ENCODE measurements around the gene RALGAPB.

The RALGAPB gene

DNA sequence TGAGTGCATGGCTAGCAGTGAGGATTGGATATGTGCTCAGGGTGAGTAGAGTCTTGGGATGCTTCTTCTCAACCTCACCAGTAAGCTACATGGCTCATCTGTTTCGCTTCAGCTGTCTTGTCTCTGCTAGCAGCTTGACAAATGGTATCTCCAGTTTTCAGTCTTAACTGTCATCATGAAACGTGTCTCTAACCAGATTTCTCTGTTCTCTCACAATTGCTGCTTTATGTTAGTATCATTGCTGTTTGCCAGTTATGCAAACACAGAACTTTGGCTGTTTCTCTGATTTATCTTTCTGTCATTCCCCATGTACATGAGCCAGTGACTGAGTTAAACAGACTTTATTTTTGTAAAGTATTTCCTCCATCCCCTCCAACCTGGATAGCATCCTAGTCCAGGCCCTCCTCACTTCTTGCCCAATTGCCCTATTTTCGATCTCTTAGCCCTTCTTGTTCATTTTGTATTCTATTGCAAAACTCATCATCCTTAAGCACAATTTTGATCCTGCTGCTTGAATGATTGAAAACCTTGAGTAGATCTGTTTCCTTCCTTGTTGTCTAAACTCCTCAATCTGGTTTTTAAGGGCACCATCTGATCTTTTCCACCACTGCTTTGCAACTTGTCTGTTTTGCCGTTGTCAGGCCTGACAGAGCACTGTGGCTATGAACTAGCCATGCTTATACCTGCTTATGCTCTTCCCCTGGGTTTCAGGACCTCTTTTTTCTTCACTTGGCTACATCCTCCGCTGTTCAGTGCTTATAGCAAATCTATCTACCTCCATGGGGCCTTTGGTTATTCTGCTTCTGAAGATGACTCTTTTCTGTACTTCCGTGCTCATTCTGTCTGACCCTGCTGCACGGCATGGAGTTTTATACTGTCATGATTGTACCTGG lies 70.6 kb downstream of the RALGAPB start:
- no peak overlapping the region for H3K4me3 ChIP-seq (ENCODE audit: low read depth, low read length)

DNA sequence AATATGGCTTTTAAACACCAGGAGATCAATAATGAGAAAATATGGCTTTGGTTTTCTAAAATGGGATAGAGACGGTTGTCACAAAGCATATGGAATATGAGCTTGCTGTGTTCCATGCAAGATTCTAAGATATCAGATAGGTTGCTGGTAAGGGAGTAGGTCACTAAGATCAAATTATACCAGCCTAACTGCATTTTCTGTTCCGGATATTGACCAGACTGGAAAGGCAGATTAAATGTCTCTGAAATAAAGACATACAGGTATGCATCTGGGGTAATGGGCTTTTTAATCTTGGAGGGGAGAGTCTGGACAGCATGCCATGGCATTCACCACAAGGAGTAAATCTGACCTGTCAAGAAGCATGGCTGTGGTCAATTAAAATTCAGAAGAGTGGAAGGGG lies 73.1 kb downstream of the RALGAPB start:
- H3K4me3 ChIP-seq (ENCODE audit: low read depth, low read length) = no peak overlapping the region

DNA sequence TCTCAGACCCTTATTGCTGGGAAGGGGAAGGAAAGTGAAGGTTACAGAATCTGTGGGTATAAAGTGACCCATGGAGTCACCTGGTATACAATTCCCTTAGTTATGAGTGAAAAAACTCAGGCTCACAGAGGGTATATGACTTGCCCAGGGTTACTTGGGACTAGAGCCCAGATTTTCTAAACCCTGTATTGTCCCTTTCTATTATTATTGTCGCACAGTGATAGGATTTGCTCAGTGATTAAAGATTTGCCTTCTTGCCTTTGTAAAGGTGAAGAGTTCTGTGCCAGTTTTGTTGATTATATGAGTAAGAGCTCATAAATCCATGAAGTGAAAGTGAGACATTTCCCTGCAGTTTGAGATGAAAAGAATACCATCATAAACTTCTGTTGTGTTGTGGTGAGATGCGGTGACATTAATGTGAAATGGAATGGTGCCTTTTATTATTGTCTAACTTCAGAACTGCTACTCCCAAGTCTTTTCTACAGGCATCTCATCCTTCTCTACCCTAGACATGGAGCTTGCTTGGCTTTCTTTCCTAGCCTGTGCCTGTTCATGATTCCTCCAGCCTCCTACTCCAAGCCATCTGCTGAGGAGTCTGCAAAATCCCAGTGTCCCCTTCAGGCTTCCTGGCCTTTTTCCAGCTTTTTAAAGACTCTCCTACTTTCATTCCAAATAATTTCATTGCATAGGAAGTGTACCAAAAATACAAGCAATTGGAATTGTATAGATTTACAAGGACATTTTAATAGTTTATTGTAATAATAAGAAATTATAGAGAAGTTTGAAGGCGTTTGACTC lies 74.8 kb downstream of the RALGAPB start:
- H3K4me3 ChIP-seq (ENCODE audit: low read depth, low read length) = no peak overlapping the region

DNA sequence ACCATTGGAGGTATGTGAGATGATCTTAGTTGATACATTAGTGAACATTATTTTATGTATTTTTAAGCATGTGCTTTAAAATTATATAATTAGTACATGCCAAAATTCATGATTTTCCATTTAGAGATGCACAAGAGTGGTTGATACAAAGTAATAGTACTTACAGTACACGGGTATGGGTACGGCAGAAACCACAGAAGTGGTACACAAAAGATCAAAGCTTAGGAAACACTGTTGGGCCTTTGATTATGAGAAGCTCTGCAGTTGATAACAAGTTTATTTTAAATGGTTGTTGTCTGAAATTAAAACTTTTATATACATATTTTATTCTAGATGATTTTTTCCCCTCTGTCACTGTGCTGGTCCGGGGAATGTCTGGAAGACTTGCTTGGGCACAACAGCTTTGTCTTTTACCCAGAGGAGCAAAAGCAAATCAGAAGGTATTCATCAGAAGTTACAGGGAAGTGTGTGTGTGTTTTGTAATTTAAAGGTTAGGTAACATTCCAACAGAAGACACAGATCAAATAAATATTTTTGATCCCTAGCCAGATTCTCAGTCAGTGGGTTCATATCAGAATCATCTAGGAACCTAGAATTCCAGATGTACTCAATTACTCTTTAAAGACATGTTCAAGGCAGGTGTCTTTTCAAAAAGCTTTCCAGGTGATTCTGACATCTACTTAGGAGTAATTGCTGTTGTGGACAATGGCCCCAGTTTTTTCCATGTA lies 75.9 kb downstream of the RALGAPB start:
- H3K4me3 ChIP-seq (ENCODE audit: low read depth, low read length) = no peak overlapping the region

DNA sequence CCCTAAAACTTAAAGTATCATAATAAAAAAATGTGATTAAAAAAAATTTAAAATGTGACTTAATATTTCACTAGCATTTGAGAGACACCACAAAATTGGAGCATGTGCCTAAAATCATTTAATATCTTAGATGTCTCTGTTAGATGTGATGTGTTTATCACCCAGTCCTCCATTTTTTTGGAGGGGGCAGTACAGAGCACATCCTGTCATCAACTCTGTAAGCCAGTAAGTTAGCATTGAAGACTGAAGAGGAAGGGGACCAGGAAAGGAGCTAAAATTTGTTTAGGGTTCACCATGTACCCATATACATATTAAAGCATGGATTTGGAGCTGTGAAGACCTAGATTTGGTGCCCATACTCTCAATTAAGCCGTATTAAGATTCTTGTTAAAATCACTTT lies 77.6 kb downstream of the RALGAPB start:
- no peak overlapping the region for H3K4me3 ChIP-seq (ENCODE audit: low read depth, low read length)

DNA sequence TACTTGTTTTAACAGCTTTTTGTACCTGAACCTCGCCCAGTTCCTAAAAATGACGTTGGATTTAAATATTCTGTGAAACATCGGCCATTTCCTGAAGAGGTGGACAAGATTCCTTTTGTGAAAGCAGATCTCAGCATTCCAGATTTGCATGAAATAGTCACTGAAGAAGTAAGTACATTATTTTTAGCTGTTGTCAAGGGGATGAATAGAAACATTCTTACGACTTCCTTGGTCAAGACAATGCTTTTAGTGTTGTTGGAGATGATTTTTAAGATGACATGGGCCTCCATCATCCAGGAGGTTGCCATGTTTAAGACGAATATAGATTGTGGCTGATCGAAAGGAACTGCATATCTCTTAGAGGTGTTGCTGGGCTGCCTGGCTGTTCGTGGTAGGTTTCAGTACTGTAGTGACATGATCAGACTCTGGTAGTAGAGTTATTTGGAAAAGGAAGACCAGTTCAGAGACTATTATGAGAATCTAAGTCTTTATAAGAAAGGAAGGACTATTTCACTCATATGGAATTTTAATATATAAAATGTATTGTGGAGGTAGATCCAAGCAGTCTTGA lies 78.5 kb downstream of the RALGAPB start:
- no peak overlapping the region for H3K4me3 ChIP-seq (ENCODE audit: low read depth, low read length)

DNA sequence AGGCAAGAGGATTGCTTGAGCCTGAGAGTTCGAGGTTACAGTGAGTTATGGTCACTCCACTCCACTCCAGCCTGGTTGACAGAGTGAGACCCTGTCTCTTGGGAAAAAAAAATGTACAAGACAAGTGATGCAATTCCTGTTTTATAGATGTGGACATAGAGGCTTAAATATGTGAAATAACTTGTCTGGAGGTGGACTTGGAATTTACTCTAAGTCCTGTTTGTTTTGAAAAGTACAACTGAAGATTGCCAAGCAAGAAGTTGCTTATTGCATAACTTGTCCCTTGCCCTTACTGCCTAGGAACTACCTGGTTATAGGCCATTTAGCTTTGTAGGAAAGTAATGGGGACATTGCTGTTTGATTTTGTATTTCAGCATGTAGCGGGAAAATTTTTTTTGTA lies 82.3 kb downstream of the RALGAPB start:
- no peak overlapping the region for H3K4me3 ChIP-seq (ENCODE audit: low read depth, low read length)

DNA sequence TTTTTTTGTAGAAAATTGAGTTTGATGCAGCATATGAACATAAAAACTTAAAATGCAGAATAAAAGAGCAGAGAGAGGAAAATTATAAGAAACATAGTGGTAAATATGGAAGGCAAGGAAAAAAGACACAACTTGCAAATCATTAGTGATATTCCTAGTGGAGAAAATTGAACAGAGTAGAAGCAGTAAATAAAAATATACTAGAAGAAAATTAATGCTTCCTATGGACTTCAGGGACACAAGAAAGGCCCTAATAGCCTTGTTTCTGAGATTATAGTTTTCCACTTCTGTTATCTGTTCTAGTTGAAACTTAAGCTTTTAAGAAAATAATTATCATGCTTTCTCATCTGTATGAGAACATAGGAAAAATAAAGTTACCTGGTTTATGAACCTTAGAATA lies 82.8 kb downstream of the RALGAPB start:
- H3K4me3 ChIP-seq (ENCODE audit: low read depth, low read length) = no peak overlapping the region

DNA sequence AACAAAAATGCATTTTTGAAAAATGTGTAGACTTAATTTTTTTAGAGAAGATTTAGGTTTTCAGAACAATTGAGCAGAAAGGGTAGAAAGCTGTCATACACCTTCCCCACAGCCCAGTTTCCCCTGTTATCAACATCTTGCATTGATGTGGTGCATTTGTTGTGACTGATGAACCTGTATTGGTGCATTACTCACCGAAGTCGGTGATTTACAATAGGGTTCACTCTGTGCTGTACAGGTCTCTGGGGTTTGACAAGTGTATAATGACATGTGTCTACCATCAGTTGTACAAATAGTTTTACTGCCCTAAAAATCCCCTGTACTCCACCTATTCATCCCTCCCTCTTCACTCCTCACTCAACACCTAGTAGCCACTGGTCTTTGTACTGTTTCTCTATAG lies 84.5 kb downstream of the RALGAPB start:
- H3K4me3 ChIP-seq (ENCODE audit: low read depth, low read length) = no peak overlapping the region

DNA sequence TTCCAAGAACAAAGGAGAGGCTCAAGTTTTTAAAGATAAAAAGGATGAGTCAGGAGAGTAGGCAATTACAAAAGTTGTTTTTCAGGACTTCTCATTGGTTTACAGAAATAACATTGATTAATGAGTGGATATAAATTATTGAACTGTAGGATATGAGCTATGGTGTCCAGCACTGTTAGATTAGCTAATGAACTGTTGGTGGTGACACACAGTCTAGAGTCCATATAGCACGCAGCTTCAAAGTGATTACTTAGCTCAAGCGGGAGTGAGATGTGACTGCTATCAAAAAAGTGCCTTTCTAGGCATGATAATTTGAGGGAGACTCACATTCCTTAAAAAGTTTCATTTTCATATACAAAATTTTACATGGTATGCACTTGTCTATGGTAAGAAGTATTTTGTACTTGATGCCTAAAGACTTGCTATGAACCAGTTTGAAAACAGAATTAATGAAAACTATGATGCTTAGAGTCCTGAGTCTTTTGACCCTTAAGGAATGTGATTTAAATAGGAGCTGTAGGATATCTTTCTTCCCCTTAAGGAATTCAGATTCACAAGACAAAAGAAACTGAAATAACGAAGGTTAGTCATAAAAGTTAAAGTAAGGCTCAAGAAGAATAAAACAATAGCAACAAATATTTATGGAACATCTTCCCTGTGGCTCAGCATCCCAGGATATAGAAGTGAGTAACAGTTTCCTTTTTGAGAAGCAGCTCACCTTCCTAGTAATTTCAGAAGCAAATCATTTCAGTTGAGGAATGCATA lies 86.1 kb downstream of the RALGAPB start:
- no peak overlapping the region for H3K4me3 ChIP-seq (ENCODE audit: low read depth, low read length)

DNA sequence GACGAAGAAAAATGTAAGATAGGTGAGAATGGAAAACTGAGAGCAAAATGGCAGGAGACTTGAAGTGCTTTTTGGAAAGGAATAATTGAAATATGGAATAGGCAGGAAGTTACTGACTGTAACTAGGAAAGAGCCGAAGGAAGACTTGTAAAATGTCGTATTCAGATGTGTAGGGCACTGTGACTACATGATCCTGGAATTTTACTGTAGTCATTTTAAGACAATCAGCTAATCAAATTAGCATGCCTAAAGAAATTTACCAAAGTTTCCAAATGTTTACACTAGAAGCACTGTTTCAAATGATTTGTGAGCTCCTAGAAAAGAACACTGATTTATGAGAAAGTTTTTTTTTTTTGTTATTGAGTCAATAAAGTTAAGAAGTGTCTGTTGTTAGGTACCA lies 87.1 kb downstream of the RALGAPB start:
- no peak overlapping the region for H3K4me3 ChIP-seq (ENCODE audit: low read depth, low read length)

DNA sequence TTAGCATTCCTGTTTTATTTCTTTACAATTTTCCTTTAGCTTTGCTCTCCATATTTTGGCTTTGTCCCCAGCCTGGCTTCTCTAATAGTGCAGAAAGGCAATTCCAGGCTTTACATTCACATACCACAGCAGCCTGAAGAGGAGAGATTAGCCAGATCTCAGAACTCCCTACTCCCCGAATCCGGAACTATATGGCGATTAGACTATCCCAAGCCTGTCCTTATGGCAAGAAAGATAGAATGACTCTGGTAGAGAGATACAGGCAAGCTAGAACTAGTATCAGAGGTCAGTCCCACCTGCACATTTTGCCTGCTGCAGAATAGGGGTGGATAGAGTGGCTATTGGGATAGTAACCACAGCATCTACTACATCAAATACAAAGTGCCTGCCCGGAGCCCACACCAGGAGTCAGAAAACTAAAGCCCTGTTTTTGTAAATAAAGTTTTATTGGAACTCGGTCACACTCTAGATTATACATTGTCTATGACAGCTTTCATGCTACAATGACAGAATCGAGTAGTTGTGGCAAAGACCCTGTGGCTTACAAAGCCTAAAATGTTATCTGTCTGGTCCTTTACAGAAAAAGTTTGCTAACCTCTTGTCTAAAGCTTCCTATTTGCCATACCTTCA lies 91.3 kb downstream of the RALGAPB start:
- no peak overlapping the region for H3K4me3 ChIP-seq (ENCODE audit: low read depth, low read length)

DNA sequence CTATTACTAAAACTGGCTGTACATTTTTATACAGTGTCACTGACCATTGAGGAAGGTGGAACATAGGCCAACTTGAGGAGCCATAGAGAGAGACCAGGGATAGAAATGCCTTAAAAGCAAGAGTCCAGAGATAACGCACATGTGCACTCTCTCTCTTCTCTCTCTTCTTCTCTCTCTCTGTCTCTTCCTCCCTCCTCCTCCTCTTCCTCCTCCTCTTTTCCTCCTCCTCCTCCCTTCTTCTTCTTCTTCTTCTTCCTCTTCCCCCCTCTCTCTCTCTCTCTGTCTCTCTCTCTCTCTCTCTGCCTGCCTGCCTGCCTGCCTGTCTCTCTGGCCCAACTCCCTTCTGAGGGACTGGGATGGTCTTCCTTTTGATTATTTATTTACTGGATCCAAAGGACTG lies 92.0 kb downstream of the RALGAPB start:
- H3K4me3 ChIP-seq (ENCODE audit: low read depth, low read length) = no peak overlapping the region

DNA sequence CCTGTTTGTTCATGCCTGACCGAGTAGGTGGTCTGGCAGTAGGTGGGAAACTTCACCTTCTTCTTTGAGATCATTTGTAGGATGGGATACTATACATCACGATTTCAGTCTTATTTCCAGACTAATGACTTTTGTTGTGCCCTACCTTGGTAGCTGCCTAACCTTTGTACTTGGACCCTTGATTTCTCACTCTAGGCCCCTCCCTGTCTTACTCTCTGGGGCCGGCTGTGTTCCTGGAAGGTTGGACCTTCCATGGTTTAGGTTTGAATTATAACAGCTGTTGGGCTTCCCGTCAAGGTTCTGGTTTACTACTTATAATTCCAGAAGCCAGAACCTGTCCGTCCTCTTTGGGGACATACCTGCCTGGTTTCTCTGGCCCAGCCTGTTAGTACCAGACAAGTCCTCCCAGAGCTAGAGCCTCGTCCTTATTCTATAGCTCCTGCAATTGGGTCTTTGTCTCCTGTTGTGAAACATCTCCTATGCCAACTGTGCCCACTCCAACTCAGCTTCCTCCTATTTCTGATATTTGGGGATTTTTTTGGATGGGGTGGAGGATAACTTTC lies 93.5 kb downstream of the RALGAPB start:
- H3K4me3 ChIP-seq (ENCODE audit: low read depth, low read length) = no peak overlapping the region

DNA sequence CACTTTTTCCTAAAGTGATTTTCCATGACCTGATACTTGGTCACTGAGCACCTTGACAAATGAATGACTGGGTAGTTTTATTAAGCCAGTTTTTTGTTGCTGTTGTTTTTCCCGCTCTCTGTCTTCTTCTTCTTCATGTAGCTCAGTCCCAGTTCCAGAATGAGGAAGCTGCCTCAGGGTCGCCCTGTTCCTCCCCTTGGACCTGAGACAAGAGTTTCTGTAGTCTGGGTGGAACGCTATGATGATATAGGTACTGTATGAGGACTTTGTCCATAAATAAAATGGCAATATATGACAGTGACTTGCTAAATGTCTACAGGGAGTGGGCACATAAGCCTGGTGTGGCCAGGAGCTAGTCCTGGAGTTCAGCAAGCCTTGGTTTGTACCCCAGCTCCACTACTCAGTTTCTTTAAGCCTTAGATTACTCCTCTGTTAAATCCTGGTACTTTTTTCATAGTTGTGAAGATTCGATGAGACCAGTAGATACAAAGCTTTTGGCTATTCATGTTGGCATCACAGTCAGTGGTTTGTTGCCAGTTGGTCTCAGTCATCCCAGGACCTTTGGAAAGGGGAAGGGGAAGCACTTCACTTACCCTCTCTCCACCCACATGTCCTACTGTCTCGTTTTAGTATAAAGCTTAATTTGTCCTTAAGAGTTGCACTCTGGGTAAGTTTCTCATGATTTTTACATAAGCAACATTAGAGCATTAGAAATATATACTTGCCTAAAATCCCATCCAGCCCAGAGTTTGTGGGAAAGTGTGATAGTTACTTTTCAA lies 97.3 kb downstream of the RALGAPB start:
- no peak overlapping the region for H3K4me3 ChIP-seq (ENCODE audit: low read depth, low read length)

DNA sequence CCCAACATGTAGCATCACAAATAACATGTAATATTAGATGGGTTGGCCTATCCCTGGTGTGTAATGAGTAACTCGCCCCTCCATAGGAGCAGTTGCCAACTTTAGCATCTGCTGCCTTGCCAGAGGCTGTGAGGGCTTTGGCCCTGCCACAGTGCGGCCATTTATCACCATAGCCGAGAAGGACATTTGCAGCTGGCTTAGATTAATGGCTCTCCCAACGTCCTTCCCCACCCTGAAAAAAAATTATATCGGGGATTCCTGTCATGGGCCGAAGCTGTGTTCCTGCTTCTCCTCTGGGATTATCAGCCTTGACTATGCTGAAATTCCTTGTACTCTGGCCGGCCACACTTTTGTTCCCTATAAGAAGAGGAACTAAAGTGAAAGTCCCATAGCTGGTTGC lies 100.8 kb downstream of the RALGAPB start:
- H3K4me3 ChIP-seq (ENCODE audit: low read depth, low read length) = no peak overlapping the region

DNA sequence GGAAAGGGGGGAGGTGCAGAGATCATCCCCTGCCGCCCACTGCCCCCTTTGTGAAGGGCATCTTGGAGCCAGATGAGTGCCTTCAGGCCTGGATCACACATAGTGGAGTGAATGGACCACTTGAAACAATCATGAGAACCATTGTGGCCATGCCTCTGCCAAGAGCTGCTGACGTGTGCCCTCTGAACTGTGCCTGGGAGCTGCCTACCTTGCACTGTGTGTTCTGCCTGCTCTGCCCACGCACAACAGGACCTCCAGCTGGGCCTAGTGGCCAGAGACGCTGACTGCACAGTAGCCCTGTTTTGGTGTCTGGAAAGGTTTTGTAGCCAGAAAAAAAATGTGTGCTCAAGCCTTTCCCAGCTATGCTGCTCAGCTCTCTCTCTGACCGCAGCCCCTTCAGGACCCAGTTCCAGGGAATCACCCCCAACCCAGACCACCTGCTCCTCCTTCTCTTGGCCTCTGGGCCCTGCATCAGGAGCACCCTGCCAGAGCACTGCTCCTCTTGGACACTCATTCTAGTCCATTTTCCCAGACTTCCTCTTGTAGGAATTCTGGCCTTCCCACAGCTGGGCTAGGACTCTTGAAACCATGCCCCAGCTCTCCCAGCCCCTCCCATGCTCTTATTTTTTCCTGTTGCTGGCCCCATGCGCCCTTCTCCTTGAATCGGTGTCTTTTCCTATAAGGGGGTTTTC lies 106.7 kb downstream of the RALGAPB start:
- H3K4me3 ChIP-seq (ENCODE audit: low read depth, low read length) = no peak overlapping the region

DNA sequence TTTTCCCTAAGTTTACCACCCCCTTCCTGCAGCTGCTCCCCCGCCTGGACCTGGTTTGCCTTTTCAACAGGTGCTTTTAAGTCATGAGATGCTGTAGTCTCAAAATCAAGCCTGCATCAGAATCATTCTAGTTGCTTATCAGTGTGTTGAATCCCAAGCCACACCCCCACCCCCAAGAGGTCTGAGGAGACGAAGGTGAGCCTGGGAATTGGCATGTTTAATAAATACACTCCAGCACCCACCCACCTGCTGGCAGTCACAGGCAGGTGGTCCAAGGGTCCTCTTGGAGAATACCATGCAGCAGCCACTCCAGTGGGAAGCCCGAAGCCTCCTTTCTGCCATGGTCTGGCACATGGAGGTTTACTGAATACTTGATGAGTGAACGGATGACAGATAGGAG lies 107.3 kb downstream of the RALGAPB start:
- H3K4me3 ChIP-seq (ENCODE audit: low read depth, low read length) = no peak overlapping the region

Measured in iPS-11a (cell line).